ENCODE results near the gene ANGPT4.

GRCh38 chr20:891058-891705 is 25.0 kb downstream of the ANGPT4 start:
- TF ChIP-seq, protein P1, sequence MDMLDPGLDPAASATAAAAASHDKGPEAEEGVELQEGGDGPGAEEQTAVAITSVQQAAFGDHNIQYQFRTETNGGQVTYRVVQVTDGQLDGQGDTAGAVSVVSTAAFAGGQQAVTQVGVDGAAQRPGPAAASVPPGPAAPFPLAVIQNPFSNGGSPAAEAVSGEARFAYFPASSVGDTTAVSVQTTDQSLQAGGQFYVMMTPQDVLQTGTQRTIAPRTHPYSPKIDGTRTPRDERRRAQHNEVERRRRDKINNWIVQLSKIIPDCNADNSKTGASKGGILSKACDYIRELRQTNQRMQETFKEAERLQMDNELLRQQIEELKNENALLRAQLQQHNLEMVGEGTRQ (CRISPR knock-in tag; IDR thresholded peaks at IDR 0.05), result no peak
- TF ChIP-seq, protein P2, sequence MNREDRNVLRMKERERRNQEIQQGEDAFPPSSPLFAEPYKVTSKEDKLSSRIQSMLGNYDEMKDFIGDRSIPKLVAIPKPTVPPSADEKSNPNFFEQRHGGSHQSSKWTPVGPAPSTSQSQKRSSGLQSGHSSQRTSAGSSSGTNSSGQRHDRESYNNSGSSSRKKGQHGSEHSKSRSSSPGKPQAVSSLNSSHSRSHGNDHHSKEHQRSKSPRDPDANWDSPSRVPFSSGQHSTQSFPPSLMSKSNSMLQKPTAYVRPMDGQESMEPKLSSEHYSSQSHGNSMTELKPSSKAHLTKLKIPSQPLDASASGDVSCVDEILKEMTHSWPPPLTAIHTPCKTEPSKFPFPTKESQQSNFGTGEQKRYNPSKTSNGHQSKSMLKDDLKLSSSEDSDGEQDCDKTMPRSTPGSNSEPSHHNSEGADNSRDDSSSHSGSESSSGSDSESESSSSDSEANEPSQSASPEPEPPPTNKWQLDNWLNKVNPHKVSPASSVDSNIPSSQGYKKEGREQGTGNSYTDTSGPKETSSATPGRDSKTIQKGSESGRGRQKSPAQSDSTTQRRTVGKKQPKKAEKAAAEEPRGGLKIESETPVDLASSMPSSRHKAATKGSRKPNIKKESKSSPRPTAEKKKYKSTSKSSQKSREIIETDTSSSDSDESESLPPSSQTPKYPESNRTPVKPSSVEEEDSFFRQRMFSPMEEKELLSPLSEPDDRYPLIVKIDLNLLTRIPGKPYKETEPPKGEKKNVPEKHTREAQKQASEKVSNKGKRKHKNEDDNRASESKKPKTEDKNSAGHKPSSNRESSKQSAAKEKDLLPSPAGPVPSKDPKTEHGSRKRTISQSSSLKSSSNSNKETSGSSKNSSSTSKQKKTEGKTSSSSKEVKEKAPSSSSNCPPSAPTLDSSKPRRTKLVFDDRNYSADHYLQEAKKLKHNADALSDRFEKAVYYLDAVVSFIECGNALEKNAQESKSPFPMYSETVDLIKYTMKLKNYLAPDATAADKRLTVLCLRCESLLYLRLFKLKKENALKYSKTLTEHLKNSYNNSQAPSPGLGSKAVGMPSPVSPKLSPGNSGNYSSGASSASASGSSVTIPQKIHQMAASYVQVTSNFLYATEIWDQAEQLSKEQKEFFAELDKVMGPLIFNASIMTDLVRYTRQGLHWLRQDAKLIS (CRISPR knock-in tag; IDR thresholded peaks at IDR 0.05; ENCODE audit: borderline replicate concordance), result no peak
- TF ChIP-seq NR3C1 (CRISPR knock-in tag; conservative IDR thresholded peaks at IDR 0.05; ENCODE audit: low read depth) (no peak), CTCF (IDR thresholded peaks at IDR 0.05) (no peak), TEAD1 (CRISPR knock-in tag; IDR thresholded peaks at IDR 0.05) (no peak), PRRX2 (CRISPR knock-in tag; IDR thresholded peaks at IDR 0.05) (no peak), MAX (CRISPR knock-in tag; IDR thresholded peaks at IDR 0.05) (no peak)

Measured in WTC11 (cell line).